Amygdala (tissue), 56 donors: Measurements from ENCODE around the gene VILL.
"Not testable (repeated sequence)": the region's sequence is repeated elsewhere in the genome, so short reads cannot be mapped to it uniquely, and the experiment has no call there.

Experiments
- DNase-seq, 56 donors: peaks; one replicate each; lab custom pipeline; 2025; lab: John Stamatoyannopoulos, UW

VILL gene

DNA sequence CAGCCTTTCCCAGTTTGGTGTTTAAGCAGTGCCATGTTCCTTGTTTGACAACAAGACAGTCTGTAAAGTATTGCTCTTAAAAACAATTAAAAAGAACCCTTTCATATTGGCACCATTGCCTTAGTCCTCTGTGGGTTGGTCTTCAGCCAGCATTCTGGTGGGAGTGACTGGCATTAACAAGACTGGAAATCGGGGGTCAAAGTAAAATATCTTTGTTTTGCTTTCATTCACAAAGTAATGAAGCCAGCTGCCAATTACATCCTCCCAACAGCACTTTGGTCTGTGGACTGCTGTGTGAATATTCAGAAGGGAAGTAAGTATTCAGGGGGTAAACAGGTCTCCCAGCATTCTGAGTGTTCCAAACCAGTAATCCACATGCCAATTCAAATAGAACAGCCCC, 8.3 kb upstream of the VILL start:
- no peak for DNase-seq

DNA sequence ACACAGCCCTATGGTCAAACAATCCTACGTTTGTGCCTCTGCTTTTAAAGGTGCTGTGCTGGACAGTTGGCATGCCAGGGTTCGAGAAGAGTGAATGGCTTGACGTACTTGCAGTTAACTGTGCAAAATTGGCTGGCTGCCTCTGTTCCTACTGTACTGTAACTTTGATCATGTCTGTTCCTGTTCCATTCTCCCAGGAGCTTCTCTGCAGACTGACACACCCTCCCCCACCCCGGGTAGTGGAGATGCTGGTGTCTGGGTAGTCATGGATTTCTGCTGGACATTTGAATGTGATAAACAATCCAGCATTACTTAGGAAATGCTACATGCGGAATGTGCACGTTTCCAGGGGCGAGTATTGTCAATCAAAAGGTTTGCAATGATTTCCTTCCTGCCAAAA, 6.5 kb upstream of the VILL start:
- DNase-seq = no peak

DNA sequence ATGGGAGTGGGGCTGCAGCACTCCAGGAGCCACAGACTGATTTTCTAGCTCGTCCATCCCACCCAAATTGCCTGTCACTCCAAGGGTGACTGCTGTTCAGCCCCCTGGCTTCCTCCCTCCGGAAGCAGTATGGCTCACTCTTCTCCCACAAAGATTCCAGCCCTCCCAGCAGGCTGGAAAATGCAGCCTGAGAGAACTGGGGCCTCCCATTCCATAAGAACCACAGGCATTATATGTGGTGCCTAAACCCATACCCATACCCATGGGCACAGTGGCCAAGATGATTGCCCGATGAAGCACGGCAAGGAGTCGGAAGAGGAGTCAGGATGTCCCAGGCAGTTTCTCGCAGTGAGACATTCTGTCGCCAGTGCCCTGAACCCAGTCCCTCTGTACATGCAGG, 6.0 kb upstream of the VILL start:
- DNase-seq = no peak

DNA sequence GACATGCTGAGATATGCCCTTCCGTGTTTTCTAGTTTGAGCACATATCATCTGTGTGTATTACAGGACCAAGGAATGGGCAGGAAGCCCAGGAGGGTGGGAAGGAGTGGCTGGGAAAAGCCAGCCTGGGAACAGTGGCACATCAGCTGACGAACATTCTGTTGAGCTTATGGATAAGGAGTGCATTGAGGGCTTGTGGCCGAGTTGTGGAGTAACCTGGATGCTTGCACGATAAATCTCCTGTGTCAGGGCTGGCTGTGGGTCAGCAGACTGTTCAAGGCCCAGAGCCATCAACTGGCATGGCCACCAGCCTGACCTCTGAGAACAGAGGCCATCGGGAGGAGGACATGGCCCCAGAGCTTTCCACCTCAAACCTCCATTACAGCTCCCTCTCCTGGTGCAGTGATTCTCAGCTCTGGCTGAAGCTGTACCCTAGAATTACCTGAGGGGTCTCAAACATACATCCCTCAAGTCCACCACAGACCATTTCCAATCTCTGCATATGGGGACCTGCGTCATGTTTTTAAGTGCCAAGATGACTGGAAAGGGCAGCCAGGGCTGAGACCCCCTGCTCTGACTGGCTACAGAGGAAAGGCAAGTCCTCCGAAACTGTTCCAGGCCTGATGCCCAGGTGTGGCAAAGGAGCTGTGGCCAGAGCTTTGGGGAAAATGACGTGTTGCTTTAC, 4.8 kb upstream of the VILL start:
- DNase-seq = peak in 1 of 56 donors; percentile 36

DNA sequence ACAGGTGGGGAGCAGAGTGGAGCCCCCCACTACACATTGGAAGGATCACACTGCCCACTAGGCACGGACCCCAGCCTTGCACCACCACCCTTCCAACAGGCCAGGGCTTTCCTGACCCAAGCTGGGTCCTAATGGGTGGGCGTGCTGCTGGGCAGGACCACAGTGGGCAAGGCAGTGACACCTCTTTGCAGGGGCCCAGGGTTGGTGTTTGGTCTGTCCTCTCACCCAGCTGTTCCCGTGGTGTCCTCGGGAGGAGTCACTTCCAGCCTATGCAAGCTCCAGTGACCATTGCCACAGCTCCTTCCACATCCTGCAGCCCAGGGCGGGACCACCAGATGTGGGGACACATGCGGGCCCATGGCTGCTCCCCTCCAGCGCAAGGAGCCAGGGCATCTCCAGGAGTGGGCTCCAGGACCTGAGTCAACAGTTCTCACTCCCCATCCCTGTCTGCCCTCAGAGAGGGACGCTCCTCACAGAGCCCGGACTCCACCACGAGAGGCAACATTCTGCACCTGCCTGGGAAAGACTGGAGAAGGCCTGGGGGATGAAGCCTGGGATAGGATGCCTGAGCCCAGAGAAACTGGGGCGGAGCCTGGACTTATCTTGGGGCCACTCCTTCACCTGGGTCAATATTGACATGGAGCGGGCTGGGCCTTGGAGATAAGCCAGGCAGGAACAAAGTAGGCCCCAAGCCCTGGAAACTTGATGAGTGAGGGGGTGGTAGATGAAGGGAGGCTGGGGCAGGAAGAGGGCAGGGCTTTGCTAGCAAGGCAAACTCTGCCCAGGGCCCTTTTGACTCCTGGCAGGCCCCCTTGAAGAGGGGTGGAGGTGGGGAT, 3.9 kb upstream of the VILL start:
- no peak for DNase-seq

DNA sequence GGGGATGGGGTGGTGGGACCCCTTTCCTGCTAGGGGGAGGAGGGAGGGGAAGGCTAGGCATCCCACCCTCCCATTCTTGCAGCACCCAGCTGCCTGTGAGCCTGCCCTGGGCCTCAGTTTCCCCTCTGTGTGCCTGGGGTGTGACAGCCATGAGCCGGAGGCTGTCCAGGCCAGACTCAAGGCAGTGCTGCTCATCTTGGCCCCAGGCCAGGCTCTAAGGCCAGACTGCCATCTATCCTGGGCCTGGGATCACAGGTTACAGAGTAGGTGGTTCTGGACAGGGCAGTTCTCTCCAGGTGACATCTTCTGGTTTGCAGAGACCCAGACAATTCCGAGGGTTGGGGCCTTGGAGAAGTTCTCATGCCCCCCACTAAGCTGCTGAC, 3.3 kb upstream of the VILL start:
- DNase-seq = no peak

DNA sequence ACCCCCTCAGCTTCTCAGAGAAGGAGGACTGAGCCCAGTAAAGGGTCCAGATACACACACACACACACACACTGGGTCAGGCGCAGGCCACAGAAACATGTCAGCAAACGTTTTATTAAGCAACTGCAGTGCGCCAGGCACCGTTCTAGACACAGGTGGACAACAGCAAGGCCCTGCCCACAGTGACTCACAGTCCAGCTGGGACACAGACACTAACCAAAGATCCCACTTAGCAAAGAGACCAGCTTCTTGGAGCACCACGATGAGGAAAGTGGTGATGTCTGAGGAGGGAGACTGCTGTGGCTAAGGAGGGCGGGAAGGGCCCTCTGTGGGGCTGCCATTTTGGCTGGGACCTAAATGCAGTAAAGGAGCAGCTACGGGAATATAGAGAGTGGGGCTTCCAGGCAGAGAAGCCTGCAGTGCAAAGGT, 2.8 kb upstream of the VILL start:
- DNase-seq = no peak

DNA sequence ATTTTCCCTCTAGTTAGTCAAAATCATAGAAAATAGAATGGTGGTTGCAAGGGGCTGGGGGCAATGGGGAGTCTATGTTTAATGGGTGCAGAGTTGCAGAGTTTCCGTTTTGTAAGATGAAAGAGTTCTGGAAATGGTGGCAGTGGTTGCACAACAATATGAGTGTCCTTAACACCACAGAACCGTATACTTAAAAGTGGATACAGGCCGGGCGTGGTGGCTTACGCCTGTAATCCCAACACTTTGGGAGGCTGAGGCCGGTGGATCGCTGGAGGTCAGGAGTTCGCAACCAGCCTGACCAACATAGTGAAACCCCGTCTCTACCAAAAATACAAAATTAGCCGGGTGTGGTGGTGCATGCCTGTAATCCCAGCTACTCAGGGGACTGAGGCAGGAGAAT, 2.2 kb upstream of the VILL start:
- not testable (repeated sequence) for DNase-seq

DNA sequence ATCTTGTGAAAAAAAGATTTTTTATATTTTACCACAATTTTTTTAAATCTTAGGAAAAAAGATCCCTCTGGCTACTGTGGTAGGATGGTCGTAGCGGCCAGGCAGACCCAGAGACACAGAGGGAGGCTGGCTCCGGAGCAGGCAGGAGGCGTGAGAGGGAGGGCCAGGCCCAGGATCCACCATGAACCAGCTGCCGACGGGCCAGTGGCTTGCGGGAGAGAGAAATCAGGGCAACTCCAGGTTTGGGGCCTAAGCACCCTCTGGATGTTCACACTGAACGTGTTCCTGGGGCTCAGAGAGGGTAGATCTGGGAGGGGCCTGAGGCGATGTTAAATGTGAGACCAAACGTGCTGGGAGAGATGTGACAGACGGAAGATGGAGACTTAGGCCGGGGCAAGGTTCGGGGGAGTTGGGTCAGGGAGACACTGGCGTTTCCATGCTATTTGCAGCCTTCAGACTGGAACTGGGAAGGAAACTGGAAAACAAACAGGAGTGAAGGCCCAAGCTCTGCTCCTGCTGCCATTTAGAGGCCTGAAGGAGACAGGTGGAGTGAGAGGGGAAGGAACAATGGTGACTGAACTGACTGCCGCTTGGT, 1.6 kb upstream of the VILL start:
- DNase-seq = no peak

DNA sequence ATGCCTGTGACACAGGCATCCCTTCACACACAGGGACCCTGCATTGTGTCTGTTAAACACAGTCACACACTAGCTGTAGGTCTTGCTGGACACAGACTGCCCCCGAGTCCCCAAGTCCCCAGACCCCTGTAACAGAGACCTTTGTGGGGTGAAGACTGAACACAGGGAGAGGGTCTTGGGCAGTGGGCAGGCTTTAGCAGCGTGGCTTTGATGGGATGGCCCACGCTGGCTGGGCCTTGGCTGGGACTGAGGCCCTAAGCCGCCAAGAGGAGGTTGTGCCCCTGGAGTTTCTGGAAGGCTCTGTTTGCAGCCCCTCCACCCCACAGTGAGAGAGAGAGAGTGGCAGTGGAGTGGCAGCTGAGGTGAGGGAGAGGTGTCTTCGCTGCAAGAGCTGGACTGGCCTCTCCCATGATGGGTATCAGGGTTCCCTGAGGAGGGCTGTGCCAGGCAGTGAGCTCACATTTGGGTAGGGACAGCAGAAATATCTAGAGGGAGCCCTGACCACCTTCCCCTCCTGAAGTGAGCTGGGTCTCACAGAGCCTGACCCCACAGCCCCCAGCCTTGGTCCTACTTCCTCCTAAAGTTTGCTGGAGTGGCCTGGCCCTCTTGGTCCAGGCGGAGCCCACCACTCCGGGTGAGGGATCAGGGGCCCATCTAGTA, 635 bp upstream of the VILL start:
- no peak for DNase-seq

DNA sequence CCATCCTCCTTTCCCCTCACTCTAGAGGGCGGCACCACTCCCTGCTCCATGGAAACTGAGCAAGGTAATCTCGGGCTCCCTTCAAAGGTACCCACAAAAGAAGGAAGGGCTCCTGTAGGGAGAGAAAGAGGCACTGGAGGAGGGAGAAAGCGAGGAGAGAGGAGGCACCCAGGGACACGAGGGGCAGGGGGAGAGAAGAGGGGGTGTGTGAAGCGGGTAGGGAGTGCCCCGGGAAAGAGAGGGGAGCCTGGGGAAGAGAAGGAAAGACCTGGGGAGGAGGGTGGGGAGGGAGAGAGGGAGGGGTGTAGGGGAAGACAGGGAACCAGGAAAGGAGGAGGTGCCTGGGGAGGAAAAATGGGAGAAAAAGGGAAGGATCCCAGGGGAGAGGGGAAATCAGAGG, 523 bp downstream of the VILL start:
- no peak for DNase-seq

DNA sequence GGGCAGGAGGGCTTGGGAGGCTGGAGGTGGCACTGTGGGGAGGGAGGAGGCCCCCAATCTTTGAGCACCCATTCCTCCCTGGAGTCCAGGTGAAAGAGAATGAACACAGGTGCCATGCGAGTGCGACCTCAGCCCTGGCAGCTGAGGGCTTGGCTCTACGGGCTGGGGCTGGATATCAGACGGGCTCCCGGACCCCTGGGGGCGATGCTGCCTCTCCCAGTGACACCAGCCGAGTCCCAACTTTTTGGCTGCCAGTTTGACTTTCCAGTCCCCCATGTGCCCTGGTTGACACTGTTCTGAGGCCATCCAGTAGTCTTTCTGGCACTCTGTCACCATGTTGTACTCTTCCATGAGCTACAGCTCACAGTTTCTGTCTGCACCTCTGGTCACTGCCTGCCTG, 1.2 kb downstream of the VILL start:
- DNase-seq = no peak

DNA sequence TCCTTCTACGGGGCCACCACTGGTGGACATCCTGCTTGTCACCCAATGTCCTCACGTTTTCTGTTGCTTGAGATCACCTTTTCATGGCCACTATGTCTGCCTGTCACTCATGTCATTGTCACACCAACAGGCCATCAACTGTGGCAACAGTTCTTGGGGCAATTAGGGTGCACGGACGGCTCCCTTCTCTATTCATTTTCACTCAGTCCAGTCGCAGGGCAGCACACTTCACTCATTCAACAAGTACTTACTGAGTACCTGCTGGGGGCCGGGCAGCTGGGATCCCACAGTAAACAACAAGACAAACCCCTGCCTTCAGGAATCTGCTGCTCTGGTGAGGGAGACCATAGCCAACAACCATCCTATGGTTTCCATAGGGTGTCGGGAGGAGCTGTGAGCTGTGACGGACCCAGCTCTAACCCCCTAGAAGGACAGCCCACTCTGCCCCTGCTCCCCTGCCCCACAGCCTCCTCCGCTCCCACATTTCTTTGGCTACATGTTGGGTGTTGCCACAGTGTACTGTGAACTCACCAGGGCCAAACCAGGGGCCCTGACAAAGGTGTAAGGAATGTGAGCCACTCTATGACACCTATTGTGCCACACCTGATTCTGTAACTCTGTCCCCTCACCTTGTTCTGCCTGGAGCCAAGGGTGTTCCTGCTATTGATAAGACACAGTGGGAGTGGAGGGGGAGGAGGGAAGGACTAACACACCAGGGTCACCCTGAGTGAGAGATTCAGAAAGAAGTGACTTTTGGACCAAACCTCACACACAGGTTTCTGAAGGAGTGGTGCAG, 1.9 kb downstream of the VILL start:
- no peak for DNase-seq

DNA sequence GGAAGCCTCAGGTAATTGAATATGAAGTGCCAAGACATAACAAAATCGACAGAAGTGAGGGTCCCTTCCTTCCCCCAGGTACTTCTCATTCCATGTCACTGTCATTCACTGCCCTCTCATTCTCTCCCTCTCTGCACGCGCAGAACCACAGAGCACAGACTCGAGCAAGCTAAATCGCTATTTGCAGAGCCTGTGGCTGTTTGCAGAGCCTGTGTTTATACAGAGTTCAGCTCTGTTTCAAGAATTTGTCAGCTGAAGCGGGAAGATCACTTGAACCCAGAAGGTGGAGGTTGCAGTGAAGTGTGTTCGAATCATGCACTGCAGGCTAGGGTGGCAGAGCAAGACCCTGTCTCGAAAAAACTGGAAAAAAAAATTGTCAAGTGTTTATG, 2.5 kb downstream of the VILL start:
- DNase-seq = no peak

DNA sequence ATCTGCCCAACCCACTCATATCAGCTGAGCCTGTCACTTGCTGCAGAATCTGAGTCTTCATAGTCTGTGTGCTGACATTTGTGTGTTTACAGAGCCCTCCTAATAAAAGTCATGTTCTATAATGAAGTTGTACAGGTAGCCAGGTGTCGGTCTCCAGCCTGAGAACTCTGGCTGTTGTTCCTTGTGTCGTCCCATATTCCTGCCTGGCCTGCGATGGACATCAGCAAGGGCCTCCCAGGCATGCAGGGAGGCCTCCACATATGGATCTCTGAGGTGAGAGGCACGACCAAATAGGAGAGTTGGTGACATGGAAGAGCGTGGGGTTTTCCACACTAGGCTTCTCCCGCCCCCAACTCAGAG, 2.9 kb downstream of the VILL start:
- DNase-seq = no peak

DNA sequence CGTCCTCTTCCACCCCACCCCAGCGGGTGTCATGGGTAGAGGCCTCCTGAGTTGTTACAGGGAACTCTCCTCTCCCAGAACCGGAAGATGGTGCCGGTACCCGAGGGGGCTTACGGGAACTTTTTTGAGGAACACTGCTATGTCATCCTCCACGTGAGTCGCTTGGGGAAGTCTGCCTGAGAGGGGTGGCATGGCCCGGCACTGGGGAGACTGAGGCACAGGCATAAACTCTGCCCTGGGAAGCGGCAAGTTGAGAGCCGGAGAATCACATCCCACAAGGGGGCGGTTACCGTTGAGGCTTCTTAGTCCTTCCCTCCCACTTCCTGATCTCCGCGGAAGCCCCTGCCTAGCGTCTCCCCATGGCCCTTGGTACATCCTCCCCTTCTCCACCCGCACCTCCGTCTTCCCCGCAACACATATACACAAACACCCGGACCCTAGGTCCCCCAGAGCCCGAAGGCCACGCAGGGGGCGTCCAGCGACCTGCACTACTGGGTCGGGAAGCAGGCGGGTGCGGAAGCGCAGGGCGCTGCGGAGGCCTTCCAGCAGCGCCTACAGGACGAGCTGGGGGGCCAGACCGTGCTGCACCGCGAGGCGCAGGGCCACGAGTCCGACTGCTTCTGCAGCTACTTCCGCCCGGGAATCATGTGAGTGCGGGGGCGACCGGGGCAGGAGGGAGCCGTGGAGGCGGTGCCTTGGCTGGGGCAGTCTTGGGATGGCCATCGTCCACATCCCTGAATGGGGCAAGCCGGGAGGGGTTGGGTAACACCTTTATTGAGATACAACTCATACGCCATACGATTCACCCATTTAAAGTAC, 3.4 kb downstream of the VILL start:
- DNase-seq = peak in 48 of 56 donors; percentile 8 to 75 (median 52)

DNA sequence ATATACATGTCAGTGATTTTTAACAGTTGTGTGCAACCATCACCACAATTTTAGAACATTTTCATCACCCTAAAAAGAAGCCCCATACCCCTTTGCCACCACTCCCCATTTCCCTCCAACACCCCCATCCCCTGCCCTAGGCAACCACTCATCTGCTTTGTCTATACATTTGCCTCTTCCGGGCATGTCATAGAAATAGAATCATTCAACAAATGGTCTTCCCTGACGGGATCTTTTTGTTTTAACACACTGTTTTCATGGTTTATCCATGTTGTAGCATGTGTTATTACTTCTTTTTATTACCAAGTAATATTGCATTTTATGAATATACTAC, 4.0 kb downstream of the VILL start:
- no peak for DNase-seq

DNA sequence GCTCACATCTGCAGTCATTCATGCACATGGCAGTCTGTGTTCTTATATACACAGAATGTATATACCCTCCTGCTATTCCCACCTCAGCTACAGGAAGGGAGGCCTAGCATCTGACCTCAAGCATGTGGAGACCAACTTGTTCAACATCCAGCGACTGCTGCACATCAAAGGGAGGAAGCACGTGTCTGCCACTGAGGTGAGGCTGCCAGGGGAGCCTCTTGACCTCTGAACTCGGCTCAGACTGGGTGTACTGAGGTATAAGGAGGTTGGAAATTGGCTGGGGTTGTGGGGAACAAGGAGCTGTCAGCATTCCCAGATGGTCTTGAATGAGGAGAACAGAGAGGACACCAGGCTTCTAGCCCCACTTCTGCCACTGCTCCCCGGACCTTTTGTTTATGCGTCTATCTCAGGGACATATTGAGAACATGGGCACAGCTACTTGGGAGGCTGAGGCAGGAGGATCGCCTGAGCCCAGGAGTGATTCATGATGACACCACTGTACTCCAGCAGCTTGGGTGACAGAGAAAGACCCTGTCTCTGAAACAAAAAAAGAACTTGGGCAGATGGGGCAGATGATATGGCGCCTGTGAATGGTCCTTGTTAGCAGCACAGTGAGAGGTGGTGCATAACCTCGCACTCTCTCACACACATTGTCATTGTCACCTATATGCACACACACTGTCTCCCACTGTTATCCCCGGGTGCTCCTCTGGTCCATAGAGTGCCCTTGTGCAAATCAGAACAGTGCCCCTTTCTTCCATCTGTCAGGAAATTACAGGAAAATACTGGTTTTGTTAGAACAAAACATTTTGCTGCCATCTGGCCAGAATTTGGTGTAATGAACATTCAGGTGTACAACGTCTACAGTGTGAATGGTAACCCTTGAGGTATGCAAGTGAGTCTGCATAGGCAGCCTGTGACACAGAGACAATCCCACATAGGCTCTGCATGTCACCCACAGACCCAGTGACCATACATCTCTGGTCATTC, 5.4 kb downstream of the VILL start:
- DNase-seq = no peak
